CD14-positive monocyte (primary cell): ENCODE measurements around the gene NRDE2. TPM values are rescaled to one million over a fixed set of nuclear protein-coding genes. Genes with fewer than 3 reads are reported as not detected.

ENCODE experiments used
- DNase-seq, 3 donors: peaks; one replicate each; pipeline ENCODE4 v3.0.0-alpha.2; 2011 to 2022
- H2AFZ ChIP-seq: 2 replicates; pipeline ENCODE4 v1.6.0; 2012; ENCODE audit warnings: mild to moderate bottlenecking, low read depth, low read length, inconsistent platforms; ENCODE audit not compliant: insufficient read depth, poor library complexity, severe bottlenecking
- H3K27ac ChIP-seq, 2 donors: 1 replicate in 1 of 2; 2 replicates in 1 of 2; pipeline ENCODE4 v1.5.1; 2012 to 2013; ENCODE audit warnings: low read length in 2 of 2, control low read depth in 1 of 2, inconsistent platforms in 1 of 2, low read depth in 1 of 2, mild to moderate bottlenecking in 1 of 2
- H3K27me3 ChIP-seq, 2 donors: one replicate each; pipeline versions ENCODE4 v1.6.0 to v1.6.1; 2011 to 2013; ENCODE audit warnings: low read length in 2 of 2; ENCODE audit not compliant: control insufficient read depth in 2 of 2, insufficient read depth in 2 of 2
- H3K36me3 ChIP-seq, 2 donors: replicated peaks in 1 of 2; 1 replicate in 1 of 2; 2 replicates in 1 of 2; pipeline versions ENCODE4 v1.5.1 to v1.6.1; 2012 to 2013; ENCODE audit warnings: low read length in 2 of 2, control low read depth in 1 of 2, inconsistent platforms in 1 of 2, mild to moderate bottlenecking in 1 of 2; ENCODE audit not compliant: insufficient read depth in 2 of 2, control insufficient read depth in 1 of 2
- H3K4me1 ChIP-seq, 2 donors: 1 replicate in 1 of 2; 2 replicates in 1 of 2; pipeline versions ENCODE4 v1.5.1 to v1.6.1; 2012 to 2013; ENCODE audit warnings: low read length in 2 of 2, control low read depth in 1 of 2, inconsistent platforms in 1 of 2, mild to moderate bottlenecking in 1 of 2, moderate library complexity in 1 of 2; ENCODE audit not compliant: insufficient read depth in 2 of 2, control insufficient read depth in 1 of 2
- H3K4me2 ChIP-seq: replicated peaks from 2 replicates; pipeline ENCODE3; 2012; ENCODE audit warnings: low read length, moderate library complexity, mild to moderate bottlenecking; ENCODE audit not compliant: poor library complexity, severe bottlenecking; ENCODE audit errors: extremely low read depth
- H3K4me3 ChIP-seq, 3 experiments: fragments of 200-600 bp in 1 of 3; sonication (generic) in 1 of 3; replicated peaks in 1 of 3; 1 replicate in 2 of 3; 2 replicates in 1 of 3; pipeline ENCODE4 v1.5.1; 2011 to 2013; ENCODE audit warnings: low read length in 3 of 3, mild to moderate bottlenecking in 3 of 3, control low read depth in 2 of 3, low read depth in 2 of 3, inconsistent platforms in 1 of 3, moderate library complexity in 1 of 3
- H3K79me2 ChIP-seq: 2 replicates; pipeline ENCODE4 v1.6.0; 2012; ENCODE audit warnings: mild to moderate bottlenecking, control low read depth, inconsistent platforms, low read length, moderate library complexity; ENCODE audit not compliant: insufficient read depth
- H3K9ac ChIP-seq: 2 replicates; pipeline ENCODE4 v1.6.0; 2017; ENCODE audit warnings: low read length, mild to moderate bottlenecking; ENCODE audit not compliant: insufficient read depth, poor library complexity, severe bottlenecking
- H3K9me3 ChIP-seq, 2 donors: replicated peaks in 1 of 2; 1 replicate in 1 of 2; 2 replicates in 1 of 2; pipeline versions ENCODE4 v1.5.1 to v1.6.1; 2012 to 2013; ENCODE audit warnings: low read length in 2 of 2, control low read depth in 1 of 2; ENCODE audit not compliant: control insufficient read depth in 1 of 2, insufficient read depth in 1 of 2
- H4K20me1 ChIP-seq: 2 replicates; pipeline ENCODE4 v1.6.0; 2012; ENCODE audit warnings: mild to moderate bottlenecking, low read length, control low read depth, moderate library complexity; ENCODE audit not compliant: insufficient read depth
- H3K27ac Mint-ChIP-seq, 7 donors: one replicate each; pipeline ENCODE4 v1.8.0; 2020; ENCODE audit warnings: mild to moderate bottlenecking in 7 of 7, mixed read lengths in 7 of 7, moderate library complexity in 6 of 7, inconsistent platforms in 2 of 7
- H3K27me3 Mint-ChIP-seq, 3 donors: one replicate each; pipeline ENCODE4 v1.8.0; 2021 to 2022; ENCODE audit warnings: low read depth in 3 of 3, mild to moderate bottlenecking in 3 of 3, mixed read lengths in 3 of 3, moderate library complexity in 3 of 3, inconsistent platforms in 1 of 3
- H3K36me3 Mint-ChIP-seq, 2 donors: one replicate each; pipeline ENCODE4 v1.8.0; 2020; ENCODE audit warnings: mixed read lengths in 2 of 2, inconsistent platforms in 1 of 2, mild to moderate bottlenecking in 1 of 2
- H3K4me1 Mint-ChIP-seq: one replicate; pipeline ENCODE4 v1.8.0; 2020; ENCODE audit warnings: mild to moderate bottlenecking, mixed read lengths
- H3K4me3 Mint-ChIP-seq, 2 donors: one replicate each; pipeline ENCODE4 v1.8.0; 2020; ENCODE audit warnings: mild to moderate bottlenecking in 2 of 2, mixed read lengths in 2 of 2, moderate library complexity in 1 of 2
- H3K9me3 Mint-ChIP-seq, 7 donors: one replicate each; pipeline ENCODE4 v1.8.0; 2020 to 2022; ENCODE audit warnings: mixed read lengths in 7 of 7, mild to moderate bottlenecking in 6 of 7, moderate library complexity in 6 of 7, inconsistent platforms in 2 of 7
- CTCF ChIP-seq: fragments of 200-600 bp; IDR thresholded peaks from one replicate; pipeline ENCODE4 v1.8.0; 2022; ENCODE audit warnings: antibody characterized with exemption, mild to moderate bottlenecking
- WGBS: methylation state at CpG from one replicate; pipeline ENCODE4 v1.1.5; 2013; ENCODE audit warnings: missing lambda C conversion rate; ENCODE audit not compliant: insufficient coverage; 5-methylcytosine and 5-hydroxymethylcytosine counted together
- intact Hi-C, 2 donors: fragments of 100-400 bp; cut with micrococcal nuclease; formaldehyde crosslinking; loops; one replicate each; pipeline versions ENCODE4 v1.15.0 to v1.15.1; 2023
- polyA plus RNA-seq, 3 donors: library from polyadenylated mRNA; depleted of rRNA in 1 of 3; unstranded in 2 of 3; stranded (reverse) in 1 of 3; fragments of 300-500 nt in 2 of 3; fragments of >200 nt in 1 of 3; fragmentation: Illumina TruSeq in 2 of 3; gene quantifications; 1 replicate in 2 of 3; 2 replicates in 1 of 3; pipeline ENCODE4 v1.2.3, GENCODE V29; 2012 to 2021

Gene NRDE2
- polyA plus RNA-seq, 3 donors, result 4.7 to 7.4 (median 6.7) TPM

- Mint-ChIP-seq H3K4me1 (peaks cover 22% of the 10 kb centered on the region), H3K27me3 (peaks cover 0 to 2% (median 0%) of the 10 kb centered on the region in 3 donors), H3K4me3 (no peak overlapping the region), H3K27ac (peak overlapping the region in 2 of 7 donors; percentile 27 to 45), H3K9me3 (peaks cover 0 to 1% (median 0%) of the 10 kb centered on the region in 7 donors), H3K36me3 (peaks cover 25 to 32% of the 10 kb centered on the region in 2 donors)
- H3K36me3 ChIP-seq, result peaks cover 0 to 13% of the 10 kb centered on the region in 2 donors
- H3K79me2 ChIP-seq, result peaks cover 76% of the 10 kb centered on the region
- H3K9ac ChIP-seq, result no peak overlapping the region
- H3K4me1 ChIP-seq, result peaks cover 3 to 4% of the 10 kb centered on the region in 2 donors
- WGBS, result 27% methylated on average over 2 of the region's 4 CpGs
- peaks cover 32% of the 10 kb centered on the region for H4K20me1 ChIP-seq
- no peaks in the 10 kb centered on the region for H3K9me3 ChIP-seq
- H2AFZ ChIP-seq, result no peak overlapping the region
- no peak overlapping the region for H3K4me3 ChIP-seq
- no peak overlapping the region for H3K4me2 ChIP-seq
- intact Hi-C loops, result no loop called here
- no peaks in the 10 kb centered on the region for H3K27me3 ChIP-seq
- no peak for TF ChIP-seq CTCF
- no peak overlapping the region for H3K27ac ChIP-seq
- DNase-seq, result no peak
These were observed 9.8 kb downstream of the NRDE2 start for GRCh38 chr14:90321891-90322290.

GRCh38 chr14:90319634-90320541 lies 11.9 kb downstream of the NRDE2 start:
- no peak for TF ChIP-seq CTCF

More at GRCh38 chr14:90319634-90320541, 11.9 kb downstream of the NRDE2 start:
- H3K9ac ChIP-seq, result no peak overlapping the region
- no peaks in the 10 kb centered on the region for H3K9me3 ChIP-seq
- H3K36me3 ChIP-seq, result peaks cover 11 to 33% of the 10 kb centered on the region in 2 donors
- peaks cover 18% of the 10 kb centered on the region for H3K4me1 Mint-ChIP-seq
- no CpG with 5 or more reads among the region's 6 CpGs for WGBS
- H3K79me2 ChIP-seq, result peaks cover 60% of the 10 kb centered on the region
- H4K20me1 ChIP-seq, result peaks cover 27% of the 10 kb centered on the region
- no peak overlapping the region for H3K4me3 ChIP-seq
- peaks cover 0 to 2% (median 0%) of the 10 kb centered on the region in 3 donors for H3K27me3 Mint-ChIP-seq
- no peak for DNase-seq
- H3K27ac Mint-ChIP-seq, result peak overlapping the region in 1 of 7 donors; percentile 48
- H3K4me2 ChIP-seq, result no peak overlapping the region
- peaks cover 35 to 42% of the 10 kb centered on the region in 2 donors for H3K36me3 Mint-ChIP-seq
- H3K9me3 Mint-ChIP-seq, result peaks cover 0 to 2% (median 0%) of the 10 kb centered on the region in 7 donors
- H2AFZ ChIP-seq, result no peak overlapping the region
- no peaks in the 10 kb centered on the region for H3K27me3 ChIP-seq
- H3K27ac ChIP-seq, result no peak overlapping the region
- intact Hi-C loops, result no loop called here
- peaks cover 3 to 4% of the 10 kb centered on the region in 2 donors for H3K4me1 ChIP-seq
- H3K4me3 Mint-ChIP-seq, result no peak overlapping the region
